Hypothalamus (tissue), 51 donors: ENCODE measurements around the gene TCF15.

Experiments
- DNase-seq, 51 donors: peaks; one replicate each; lab custom pipeline; 2025; lab: John Stamatoyannopoulos, UW

Gene TCF15

GRCh38 chr20:558117-558516 lies 52.0 kb downstream of the TCF15 start:
- DNase-seq = no peak

GRCh38 chr20:556984-557383 lies 53.1 kb downstream of the TCF15 start:
- DNase-seq = no peak

DNA sequence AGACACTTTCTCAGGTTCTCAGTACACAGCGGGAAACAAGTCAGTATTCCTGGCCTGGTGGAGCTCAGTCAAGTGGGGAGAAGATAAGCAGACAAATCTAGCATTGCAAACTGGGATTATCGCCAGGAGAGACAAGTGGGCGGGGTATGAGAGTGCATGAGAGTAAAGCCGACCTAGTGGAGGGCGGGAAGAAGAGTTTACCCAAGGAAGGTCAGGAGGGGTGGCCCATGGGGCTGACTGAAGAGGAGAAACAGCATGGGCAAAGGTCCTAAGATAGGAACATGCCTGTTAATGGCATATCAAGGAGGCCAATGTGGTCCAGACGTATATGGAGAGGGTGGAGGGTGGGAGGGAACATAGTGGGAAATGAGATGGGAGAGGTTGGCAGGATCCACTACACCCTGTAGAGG lies 54.1 kb downstream of the TCF15 start:
- no peak for DNase-seq
